T-helper 2 cell treated with Interferon-gamma antibody and Interleukin-4, amounts not matched to agents 100 ng/mL and 5 ng/mL, for 36 hours (primary cell): Measurements from ENCODE around the gene LRCOL1. TPM values are rescaled to one million over a fixed set of nuclear protein-coding genes. Genes with fewer than 3 reads are reported as not detected.

Source experiments
- intact Hi-C: fragments of 100-400 bp; cut with micrococcal nuclease; formaldehyde crosslinking; loops from one replicate; pipeline ENCODE4 v1.15.1; 2023
- total RNA-seq: library from RNA; stranded (reverse); gene quantifications from 2 replicates; pipeline ENCODE4 v1.2.3, GENCODE V29; 2022

LRCOL1 gene
- total RNA-seq = not detected in 2 replicates

DNA sequence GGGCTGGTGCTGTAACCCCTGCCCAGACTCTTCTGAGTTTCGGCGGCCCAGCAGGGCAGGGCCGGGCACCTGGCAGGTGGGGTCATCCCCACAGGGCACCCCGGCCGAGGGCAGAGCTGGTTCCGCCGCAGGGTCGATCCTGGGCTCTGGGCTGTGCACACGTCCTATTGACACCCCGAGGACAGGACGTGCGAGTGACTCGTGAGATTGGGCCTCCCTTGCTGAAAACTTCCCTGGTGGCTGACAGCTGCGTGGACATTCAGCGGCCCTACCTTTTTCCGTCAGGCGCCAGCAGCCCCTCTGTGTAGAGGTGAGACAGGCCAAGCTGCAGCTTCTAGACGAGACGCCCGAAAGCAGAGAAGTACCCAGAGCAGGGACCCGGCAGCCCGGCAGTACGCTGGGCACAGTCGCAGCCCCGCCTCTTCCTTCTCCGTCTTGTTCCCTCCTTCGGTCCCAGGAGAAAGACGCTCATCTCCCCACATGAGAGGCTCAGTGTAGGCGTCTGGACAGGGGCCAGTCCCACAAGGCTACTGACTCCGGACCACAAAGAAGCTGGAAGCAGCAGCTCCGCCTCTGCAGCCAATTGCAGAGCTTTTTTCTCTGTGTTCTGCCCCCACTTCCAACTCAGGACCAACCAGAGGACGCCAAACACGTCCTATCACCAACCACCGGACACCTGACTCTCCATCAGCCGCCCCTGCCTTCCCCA lies at the start of gene LRCOL1:
TSS of gene LRCOL1 (minus strand) at position 532 of the 709 bp plus-strand sequence. CDS start 4,331 bp downstream, outside the sequence.
- intact Hi-C loops = no loop called here

DNA sequence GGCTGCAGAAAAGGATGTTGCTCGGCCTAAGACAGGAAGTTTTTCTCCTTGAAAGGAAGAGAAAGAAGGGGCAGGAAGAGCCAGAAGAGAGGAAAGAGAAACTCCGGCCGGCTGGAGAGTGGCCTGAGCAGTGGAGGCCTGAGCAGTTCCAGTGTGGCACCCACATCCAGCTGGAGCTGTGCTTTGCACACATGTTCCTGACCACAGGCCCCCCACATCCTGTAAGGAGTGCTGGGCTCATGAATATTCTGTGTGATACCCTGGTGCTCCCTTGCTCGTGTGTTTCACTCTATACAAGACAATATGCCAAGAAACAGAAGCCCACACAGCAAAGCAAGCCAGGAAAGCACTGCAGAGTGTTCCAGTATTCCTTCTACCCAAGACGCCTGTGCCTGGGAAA lies 49.7 kb upstream of the LRCOL1 start:
- intact Hi-C loops = no loop called here

DNA sequence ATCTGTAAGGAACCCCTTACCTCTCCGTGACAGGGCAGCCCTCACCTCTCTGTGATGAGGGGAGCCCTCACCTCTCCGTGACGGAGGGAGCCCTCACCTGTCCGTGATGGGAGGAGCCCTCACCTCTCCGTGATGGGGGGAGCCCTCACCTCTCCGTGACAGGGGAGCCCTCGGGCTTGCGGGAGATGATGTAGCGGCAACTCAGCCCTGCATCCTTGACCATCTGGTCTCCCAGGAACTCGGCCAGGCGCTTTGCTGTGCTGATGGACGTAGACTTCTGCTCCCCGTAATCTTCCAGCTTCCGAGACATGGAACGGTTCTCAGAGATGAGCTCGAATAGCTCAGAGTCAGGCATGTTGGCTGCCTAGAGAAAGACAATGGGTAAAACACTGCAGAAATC lies 48.8 kb upstream of the LRCOL1 start:
- intact Hi-C loops = no loop called here

DNA sequence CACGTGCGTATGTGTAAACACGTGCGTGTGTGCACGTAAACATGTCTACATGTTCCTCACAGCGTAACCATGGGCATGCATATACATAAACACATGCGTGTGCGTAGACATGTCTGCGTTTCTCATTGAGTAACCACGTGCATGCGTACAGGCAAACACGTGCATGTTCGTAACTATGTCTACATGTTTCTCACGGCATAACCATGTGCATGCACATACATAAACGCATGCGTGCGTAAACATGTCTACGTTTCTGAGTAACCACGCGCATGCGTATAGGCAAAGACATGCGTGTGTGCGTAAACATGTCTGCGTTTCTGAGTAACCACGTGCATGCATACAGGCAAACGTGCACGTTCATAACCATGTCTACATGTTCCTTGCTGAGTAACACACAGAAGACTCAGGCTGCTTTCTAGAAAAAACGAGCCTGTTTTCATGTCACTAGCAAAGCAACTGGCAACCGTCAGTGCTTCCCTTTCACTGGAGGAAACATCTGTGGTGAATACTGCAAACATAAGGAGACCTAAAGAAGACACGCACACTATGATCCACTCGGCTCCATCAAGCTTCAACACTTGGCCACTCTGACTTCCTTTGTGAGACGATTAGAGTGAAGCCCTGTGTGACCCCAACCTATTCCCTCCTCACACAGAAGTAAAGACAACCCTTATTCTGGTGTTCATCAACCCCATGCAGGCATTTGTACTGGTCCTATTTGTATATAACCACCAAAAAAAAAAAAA lies 47.9 kb upstream of the LRCOL1 start:
- intact Hi-C loops = no loop called here

DNA sequence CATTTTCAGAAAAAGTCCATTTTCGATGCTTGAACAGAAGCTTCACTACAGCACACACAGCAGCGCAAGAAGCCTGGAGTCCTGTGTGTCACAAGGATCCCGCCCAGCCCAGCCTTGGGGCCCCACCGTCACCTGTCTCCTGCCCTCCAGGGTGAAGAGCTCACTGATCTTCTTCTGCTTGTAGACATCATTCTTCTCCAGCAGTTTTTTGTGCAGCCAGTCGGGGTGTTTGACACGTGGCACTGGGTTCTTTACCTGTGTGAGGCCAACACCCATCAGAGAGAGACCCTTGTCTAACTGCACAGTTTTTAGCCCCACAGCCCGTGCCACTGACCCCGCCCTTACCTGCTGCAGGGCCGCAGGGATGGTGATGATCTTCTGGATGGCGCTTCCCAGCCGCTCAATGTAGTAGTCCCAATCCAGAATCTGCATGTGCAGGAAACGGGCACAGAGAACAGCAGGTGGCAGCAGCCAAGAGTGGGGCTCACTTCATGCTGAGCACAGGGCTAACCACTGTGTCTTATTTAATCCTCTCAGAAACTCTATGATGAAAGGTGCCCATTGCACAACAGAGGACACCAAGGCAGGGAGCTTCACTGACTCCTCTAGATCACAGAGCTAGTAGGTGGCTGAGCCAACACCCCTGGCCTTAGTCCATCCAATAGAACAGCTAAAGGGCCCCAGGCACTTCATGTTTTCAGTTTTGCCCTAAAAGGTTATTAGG lies 46.8 kb upstream of the LRCOL1 start:
- intact Hi-C loops = no loop called here

DNA sequence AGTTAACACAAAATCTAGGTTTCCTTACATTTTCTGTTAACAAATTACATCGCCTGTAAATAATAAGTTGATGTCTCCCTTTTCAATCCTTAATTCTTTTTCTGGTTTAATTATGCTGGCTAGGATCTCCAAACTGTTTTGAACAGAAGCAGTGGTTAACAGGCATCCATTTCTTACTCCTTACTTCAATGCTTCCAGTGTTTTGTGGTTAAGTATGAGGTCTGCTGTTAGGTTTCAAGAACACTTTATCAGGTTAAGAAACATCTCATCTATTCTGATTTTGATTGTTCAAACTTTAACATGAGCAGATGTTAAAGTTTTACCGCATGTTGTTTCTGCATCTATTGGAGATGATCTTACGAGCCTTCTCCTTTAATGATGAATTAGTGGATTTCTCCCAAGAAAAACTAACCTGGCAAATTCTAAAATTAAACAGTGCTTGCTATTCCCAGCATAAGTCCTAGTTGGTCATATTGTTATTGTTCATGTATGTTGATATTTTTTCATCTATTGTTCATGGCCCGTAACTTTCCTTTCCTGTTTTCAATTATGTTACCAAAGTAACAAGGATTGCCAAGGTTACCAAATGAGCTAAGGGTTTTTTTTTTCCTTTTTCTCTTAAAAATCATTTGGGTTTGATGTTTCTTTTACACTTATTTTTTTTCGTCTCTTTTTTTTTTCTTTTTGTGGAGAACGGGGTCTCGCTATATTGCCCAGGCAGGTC lies 43.3 kb upstream of the LRCOL1 start:
- intact Hi-C loops = no loop called here

DNA sequence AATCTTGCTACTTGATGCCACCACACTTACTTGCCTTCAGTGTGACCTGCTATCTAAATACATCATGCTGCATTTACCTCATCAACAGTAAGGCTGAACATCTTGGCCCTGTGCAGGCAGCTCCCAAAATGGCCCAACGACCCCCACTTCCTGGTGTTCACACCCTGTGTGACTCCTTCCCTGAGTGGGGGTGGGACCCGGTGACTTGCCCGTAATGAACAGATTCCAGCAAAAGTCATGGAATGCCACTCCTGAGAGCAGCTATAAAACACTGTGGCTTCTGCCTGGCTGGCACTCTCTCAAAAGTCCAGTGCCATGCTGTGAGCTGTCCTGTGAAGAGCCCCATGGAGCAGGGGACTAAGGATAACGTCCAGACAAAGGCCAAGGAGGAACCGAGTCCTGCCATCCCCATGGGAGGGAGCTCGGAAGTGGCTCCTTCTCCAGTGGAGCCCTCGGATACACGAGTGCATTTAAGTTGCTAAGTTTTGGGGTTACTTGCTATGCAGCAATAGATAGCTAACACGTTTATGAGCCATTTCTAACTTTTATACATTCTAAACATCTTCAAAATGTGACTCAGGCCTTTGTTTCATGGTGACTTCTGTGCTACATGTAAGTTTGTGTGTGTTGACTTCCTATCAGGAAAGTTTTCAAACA lies 41.2 kb upstream of the LRCOL1 start:
- intact Hi-C loops = no loop called here

DNA sequence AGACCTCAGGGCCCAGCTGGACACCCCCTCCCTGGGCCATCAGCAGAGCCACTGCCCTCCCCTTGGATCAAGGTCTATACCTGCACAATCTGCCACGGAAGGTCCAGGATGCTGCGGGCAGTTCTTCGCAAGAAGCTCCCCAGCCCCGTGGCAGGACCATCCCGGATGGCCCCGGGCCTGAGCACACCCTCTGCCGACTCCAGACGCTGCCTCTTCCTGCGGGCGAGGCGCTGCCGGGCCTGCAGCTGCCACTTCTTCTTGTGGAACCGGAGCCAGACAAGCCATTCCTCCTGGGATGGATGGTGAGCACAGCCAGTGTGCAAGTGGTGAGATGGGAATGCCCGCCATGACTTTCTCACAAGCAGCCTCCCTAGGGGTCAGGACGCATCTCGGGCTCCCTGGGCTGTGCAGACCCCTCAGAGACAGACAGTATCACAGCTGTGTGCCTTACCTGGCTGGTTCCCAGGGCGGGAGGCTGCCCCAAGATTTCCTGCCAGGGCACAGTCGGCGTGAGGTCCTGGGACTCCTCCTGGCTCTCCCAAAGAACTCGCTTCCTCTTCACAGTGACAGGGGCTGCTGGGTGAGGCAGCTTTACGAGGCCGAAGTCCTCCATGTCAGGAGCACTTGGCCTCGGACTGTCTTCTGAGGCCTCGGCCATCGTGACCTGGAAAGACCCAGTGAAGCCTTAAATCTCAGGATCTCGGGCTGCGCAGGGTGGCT lies 39.0 kb upstream of the LRCOL1 start:
- intact Hi-C loops = no loop called here

DNA sequence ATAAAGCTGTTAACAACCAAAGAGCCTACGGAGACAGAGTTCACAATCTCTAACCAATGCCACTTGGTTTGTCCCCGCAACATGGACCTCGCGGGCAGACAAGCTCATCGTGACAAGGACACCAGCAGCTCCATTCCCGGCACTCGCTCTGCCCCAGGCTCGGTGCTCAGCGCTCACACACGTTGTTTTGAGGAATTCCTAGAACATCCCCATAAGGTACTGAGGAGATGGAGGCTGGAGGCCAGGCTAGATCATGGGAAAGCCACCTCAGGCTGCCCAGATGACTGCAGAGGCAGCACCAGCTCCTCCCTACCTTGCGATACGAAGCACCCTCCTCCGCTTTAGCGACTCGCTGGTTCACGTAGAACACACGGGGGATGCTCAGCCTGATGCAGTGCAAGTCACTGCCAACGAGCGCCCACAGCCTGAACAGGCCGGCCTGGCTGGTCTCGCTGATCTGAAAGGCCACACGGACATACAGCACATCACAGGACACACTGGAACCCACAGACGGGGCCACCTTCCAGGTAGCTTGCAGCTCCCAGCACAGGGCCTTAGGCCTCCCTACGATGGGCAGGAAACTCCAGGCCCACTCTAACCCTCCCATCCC lies 38.3 kb upstream of the LRCOL1 start:
- intact Hi-C loops = no loop called here

DNA sequence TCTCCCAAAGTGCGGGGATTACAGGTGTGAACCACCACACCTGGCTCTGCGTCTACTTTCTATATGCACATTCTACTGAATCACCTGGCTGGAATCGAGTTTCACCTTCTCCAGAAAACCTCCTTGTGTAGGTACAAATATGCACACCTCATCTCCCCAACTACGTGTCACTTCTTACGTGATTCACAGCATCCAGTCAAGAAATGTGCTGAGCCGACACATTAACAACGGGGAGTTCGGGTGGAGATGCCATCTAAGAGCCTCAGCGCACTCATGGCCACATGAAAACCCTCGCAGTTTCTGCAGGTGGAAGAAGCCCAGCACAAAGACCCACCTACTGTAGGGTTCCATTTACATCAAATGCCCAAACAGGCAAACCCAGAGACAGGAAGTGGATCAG lies 37.5 kb upstream of the LRCOL1 start:
- intact Hi-C loops = no loop called here

DNA sequence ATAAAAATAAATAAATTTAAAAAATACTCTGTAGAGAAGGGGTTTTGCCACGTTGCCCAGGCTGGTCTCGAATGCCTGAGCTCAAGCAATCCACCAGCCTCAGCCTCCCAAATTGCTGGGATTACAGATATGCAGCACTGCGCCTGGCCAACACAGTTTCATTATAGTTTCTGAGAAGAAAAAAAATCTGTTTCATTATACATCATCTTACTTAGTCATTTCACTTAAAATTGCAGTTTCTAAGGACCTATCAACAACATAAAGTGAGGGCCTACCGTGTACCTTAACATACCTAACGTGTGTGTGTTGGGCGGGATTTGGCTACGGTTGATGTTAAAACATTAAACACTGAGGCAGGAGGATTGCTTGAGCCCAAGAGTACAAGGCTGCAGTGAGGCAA lies 36.5 kb upstream of the LRCOL1 start:
- intact Hi-C loops = no loop called here

DNA sequence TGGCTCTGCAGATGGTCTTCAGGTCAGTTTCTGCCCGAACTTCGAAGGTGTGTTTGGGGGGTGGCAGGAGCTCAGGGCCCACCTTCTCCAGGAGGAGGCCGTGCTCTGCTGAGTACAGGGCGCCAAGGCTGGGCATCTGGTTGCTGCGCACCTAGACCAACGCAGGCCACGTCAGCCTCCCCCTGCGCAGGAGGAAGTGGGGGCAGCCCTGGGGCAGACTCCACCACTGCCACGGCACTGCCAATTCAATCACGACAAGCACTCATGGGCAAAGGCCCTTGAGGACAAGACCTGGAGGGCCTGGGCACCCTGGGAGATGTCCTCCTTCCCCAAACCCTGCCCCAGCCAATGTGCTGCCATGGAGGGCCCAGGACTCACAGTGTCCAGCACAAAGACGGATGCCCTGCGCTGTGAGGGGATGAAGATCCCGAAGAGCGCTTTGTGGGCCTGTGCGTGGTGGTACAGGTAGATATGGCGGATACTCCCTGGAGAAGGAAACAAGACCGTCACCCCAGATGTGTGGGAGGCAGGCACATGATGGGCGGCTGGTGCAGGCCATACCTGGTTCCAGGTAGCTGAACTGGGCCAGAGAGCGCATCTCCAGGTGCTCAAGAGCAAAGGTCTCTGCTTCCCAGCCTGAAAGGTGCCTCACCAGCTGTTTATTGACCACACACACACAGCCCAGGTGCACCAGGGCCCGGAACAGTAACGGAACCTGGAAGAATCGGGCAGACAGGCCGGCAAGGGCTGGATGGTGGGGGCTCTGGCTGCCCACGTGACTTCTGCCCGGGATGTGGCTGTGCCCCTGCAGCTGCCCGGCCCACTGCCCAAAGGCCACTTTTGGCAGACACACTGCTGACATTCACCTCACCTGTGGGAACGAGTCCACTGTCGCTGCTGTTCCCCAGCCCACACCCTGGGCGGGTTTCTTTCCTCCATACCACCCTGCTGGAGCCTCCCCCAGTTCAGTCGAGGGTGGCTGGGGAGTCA lies 32.8 kb upstream of the LRCOL1 start:
- intact Hi-C loops = no loop called here

DNA sequence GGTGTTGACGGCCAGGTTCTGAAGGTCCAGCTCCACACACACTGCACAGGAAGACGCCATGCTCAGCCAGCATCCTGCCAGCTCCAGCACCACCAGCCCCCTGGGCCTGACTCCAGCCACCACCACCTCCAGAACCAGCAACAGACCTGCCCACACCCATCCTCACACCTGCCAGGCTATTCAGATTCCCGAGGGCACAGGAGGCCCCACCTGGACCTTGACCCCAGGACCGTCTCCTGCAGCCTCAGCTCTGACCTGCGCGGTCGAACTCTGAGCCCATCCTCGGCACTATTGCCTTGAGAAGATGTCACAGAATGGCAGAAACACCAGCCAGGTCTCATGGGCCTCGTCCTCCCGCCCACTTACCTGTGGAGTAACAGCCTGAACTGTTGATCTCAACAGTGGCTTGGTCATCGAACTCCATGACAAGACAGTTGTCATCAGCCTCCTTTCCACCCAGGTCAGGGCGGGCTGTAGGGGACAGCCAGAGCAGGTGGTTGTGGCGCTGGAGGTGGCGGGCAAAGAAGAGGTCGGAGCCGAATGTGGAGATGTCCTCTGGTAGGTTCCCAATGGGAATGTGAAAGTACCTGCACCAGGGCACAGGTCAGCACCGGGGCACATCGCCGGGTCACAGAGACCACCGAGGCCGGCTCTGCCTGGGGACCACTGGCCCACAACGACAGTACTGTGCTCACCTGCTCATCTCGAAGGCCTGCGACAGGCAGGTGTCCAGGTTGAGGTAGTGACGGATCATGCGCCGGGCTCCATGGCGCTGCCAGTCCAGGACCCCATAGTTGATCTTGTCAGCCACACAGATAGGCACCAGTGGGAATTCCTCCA lies 31.6 kb upstream of the LRCOL1 start:
- intact Hi-C loops = no loop called here

DNA sequence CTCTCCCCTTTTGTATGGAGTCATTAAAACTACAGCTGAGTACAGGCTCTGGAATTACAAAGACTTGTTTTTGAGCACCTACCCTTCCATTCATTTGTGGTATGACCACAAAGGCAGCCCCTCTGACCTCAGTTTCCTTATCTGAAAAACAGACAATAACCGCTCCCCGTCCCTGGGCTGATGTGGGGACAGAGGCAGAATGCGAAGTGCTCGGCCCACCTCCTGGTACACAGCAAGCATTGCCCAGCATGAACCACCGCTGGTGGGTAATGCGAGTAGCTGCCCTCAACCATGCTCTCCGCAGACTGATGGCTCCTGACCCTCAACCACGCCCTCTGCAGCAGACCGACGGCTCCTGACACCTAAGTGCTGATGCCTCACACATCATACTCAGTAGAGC lies 30.6 kb upstream of the LRCOL1 start:
- intact Hi-C loops = no loop called here

DNA sequence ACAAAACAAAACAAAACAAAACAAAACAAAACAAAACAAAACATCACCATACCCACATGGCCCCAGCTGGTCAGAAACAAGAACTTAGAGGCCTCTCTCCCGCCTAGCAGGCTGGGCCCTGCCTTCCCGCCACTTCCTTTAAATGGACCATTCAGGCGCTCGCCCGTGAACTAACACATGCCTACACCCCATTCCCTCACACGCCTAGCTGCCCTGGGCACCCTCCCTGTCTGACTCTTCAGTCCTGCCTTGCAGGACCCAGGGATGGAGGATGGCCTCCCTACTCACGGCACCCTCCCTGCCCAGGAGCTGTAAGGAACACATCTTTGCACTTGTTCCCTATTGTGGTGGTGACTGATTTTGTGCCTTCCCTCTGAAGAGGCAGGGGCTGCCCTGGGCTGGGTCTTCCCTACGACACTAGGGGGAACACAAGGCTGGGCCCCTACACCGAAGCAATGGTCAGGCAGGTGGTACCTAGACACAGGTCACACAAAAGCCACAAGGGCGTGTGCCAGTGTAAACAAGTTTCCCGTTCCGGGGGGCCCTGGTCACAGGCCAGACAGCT lies 29.7 kb upstream of the LRCOL1 start:
- intact Hi-C loops = no loop called here

DNA sequence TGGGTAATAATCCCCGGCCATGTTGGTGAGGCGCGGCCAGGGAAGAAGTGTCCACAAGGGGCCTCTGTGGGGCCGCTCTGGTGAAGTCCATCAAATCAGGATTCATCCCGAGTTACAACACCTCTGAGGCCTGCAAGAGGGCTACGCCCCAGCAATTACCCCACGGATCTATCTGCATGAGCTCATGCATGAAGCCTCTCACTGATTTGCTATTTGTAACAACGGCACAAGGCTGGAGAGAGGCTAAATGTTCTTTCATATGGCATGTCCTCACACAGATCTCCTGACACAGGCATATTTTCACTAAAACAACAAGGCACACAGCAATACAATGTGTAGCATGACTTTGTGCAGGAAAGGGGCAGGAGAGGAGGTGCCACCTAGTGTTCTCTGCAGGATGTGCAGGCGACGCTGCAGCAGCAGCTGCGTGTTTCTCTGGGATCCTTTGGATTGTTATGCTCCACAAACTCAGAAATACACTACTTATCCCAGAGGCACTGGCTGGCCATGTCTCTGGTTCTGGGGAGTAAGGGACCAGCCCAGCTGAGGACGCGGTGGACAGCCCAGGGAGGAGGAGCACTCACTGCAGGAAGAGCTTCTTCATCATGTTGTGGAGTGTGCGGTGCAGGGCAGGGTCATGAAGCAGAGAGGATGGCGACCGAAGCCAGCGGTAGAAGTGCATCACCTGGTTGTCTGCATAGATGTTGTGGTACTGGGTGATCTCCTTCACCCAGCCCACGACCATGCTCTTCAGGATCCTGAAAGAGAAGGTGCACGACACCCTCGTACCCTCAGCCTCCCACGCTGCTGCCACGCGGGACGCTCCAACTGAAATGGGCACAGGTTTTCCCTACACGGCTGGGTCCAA lies 28.4 kb upstream of the LRCOL1 start:
- intact Hi-C loops = no loop called here

DNA sequence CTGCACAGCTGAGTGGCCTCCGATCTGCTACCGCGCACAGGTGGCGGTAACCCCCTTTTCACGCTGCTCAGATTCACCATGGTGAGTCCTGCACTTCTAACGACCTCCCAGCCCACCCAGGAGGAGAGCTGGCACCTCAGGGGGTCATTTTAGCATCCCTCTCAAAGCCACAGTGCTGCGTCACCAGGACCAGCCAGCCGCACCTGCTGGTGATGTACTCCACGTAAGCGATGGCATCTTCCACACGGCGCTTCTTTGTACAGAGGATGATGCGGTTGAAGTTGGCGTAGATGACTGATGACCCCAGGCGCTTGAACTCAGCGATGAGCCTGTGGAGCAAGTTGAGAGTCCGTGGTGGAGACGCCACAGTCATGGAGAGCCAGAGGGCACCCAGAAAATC lies 27.4 kb upstream of the LRCOL1 start:
- intact Hi-C loops = no loop called here
